ENCODE results near the gene MAP3K20.

The MAP3K20 gene

GRCh38 chr2:173058673-173059072 lies 17.0 kb upstream of the MAP3K20 start:
- no peaks in the 10 kb centered on the region for H3K36me3 ChIP-seq
- H3K4me3 ChIP-seq, result no peak overlapping the region
- H3K27me3 ChIP-seq, result no peaks in the 10 kb centered on the region
- no peak for TF ChIP-seq Cebpa-rat (IDR thresholded peaks at IDR 0.05)
- H3K4me1 ChIP-seq, result peaks cover 0 to 50% (median 23%) of the 10 kb centered on the region in 10 experiments; a peak in 15 of 20 replicates
- H3K27ac ChIP-seq, result peak overlapping the region in 4 of 11 experiments; percentile 39 to 89 (median 74); a peak in 9 of 22 replicates
- peak overlapping the region in 6 of 11 experiments; percentile 40 to 82 (median 65); a peak in 15 of 22 replicates for H3K4me2 ChIP-seq
- H4K20me1 ChIP-seq, result no peaks in the 10 kb centered on the region
- peaks cover 0 to 10% (median 0%) of the 10 kb centered on the region in 11 experiments; a peak in 3 of 22 replicates for H3K9me3 ChIP-seq (replicated peaks in 1 of 11)
- peak overlapping the region in 2 of 11 experiments; percentile 6 to 76; a peak in 2 of 22 replicates for H3K9ac ChIP-seq

GRCh38 chr2:173059292-173059691 lies 16.4 kb upstream of the MAP3K20 start:
- Histone ChIP-seq H3K36me3 (no peaks in the 10 kb centered on the region), H4K20me1 (no peaks in the 10 kb centered on the region), H3K4me3 (no peak overlapping the region), H3K4me1 (peaks cover 0 to 50% (median 23%) of the 10 kb centered on the region in 10 experiments; a peak in 15 of 20 replicates), H3K4me2 (peak overlapping the region in 7 of 11 experiments; percentile 4 to 82 (median 63); a peak in 17 of 22 replicates), H3K9me3 (replicated peaks in 1 of 11) (peaks cover 0 to 10% (median 0%) of the 10 kb centered on the region in 11 experiments; a peak in 3 of 22 replicates), H3K9ac (peak overlapping the region in 2 of 11 experiments; percentile 37 to 76; a peak in 2 of 22 replicates), H3K27me3 (no peaks in the 10 kb centered on the region), H3K27ac (peak overlapping the region in 6 of 11 experiments; percentile 33 to 89 (median 66); a peak in 11 of 22 replicates)
- TF ChIP-seq Cebpa-rat (IDR thresholded peaks at IDR 0.05), result no peak

GRCh38 chr2:173059971-173060461 lies 15.6 kb upstream of the MAP3K20 start:
- no peaks in the 10 kb centered on the region for H3K27me3 ChIP-seq
- H3K9me3 ChIP-seq (replicated peaks in 1 of 11), result peaks cover 0 to 10% (median 0%) of the 10 kb centered on the region in 11 experiments; a peak in 3 of 22 replicates
- H3K27ac ChIP-seq, result peak overlapping the region in 7 of 11 experiments; percentile 33 to 89 (median 62); a peak in 12 of 22 replicates
- TF ChIP-seq Cebpa-rat (IDR thresholded peaks at IDR 0.05), result no peak
- peaks cover 0 to 50% (median 23%) of the 10 kb centered on the region in 10 experiments; a peak in 15 of 20 replicates for H3K4me1 ChIP-seq
- no peaks in the 10 kb centered on the region for H3K36me3 ChIP-seq
- peak overlapping the region in 7 of 11 experiments; percentile 4 to 82 (median 63); a peak in 15 of 22 replicates for H3K4me2 ChIP-seq
- no peaks in the 10 kb centered on the region for H4K20me1 ChIP-seq
- peak overlapping the region in 4 of 11 experiments; percentile 1 to 76 (median 54); a peak in 6 of 22 replicates for H3K9ac ChIP-seq
- no peak overlapping the region for H3K4me3 ChIP-seq

- Histone ChIP-seq H3K9ac (no peak overlapping the region), H3K4me3 (no peak overlapping the region), H4K20me1 (no peaks in the 10 kb centered on the region), H3K27ac (no peak overlapping the region), H3K4me1 (peaks cover 0 to 38% (median 21%) of the 10 kb centered on the region in 10 experiments; a peak in 15 of 20 replicates), H3K9me3 (replicated peaks in 1 of 11) (peaks cover 0 to 10% (median 0%) of the 10 kb centered on the region in 11 experiments; a peak in 3 of 22 replicates), H3K36me3 (no peaks in the 10 kb centered on the region), H3K4me2 (no peak overlapping the region), H3K27me3 (no peaks in the 10 kb centered on the region)
- no peak for TF ChIP-seq Cebpa-rat (IDR thresholded peaks at IDR 0.05)
Observed at GRCh38 chr2:173062801-173063200, 12.8 kb upstream of the MAP3K20 start.

GRCh38 chr2:173064151-173064805 lies 11.4 kb upstream of the MAP3K20 start:
- no peak for TF ChIP-seq Cebpa-rat (IDR thresholded peaks at IDR 0.05)
- no peak overlapping the region for H3K27ac ChIP-seq

GRCh38 chr2:173066887-173067676 lies 8.6 kb upstream of the MAP3K20 start:
- H3K27me3 ChIP-seq, result no peaks in the 10 kb centered on the region
- no peaks in the 10 kb centered on the region for H4K20me1 ChIP-seq
- H3K36me3 ChIP-seq, result no peaks in the 10 kb centered on the region
- TF ChIP-seq Cebpa-rat (IDR thresholded peaks at IDR 0.05), result no peak
- H3K9ac ChIP-seq, result no peak overlapping the region
- no peak overlapping the region for H3K27ac ChIP-seq
- no peak overlapping the region for H3K4me2 ChIP-seq
- no peaks in the 10 kb centered on the region for H3K9me3 ChIP-seq (replicated peaks in 1 of 11)
- no peak overlapping the region for H3K4me3 ChIP-seq
- no peaks in the 10 kb centered on the region for H3K4me1 ChIP-seq

More at GRCh38 chr2:173064151-173064805, 11.4 kb upstream of the MAP3K20 start:
- Histone ChIP-seq H3K9me3 (replicated peaks in 1 of 11) (no peaks in the 10 kb centered on the region), H3K36me3 (no peaks in the 10 kb centered on the region), H3K4me2 (no peak overlapping the region), H3K4me1 (peaks cover 0 to 25% (median 11%) of the 10 kb centered on the region in 10 experiments; a peak in 15 of 20 replicates), H4K20me1 (no peaks in the 10 kb centered on the region), H3K4me3 (no peak overlapping the region), H3K27me3 (no peaks in the 10 kb centered on the region), H3K9ac (no peak overlapping the region)

- peaks cover 0 to 34% (median 24%) of the 10 kb centered on the region in 11 experiments; a peak in 12 of 22 replicates for H4K20me1 ChIP-seq
- peaks cover 16 to 34% (median 26%) of the 10 kb centered on the region in 10 experiments for H3K4me1 ChIP-seq
- peaks cover 0 to 13% (median 7%) of the 10 kb centered on the region in 11 experiments; a peak in 10 of 22 replicates for H3K36me3 ChIP-seq
- no peaks in the 10 kb centered on the region for H3K27me3 ChIP-seq
- H3K27ac ChIP-seq, result peak overlapping the region; percentile 91 to 99 (median 96)
- no peaks in the 10 kb centered on the region for H3K9me3 ChIP-seq (replicated peaks in 1 of 11)
- H3K9ac ChIP-seq, result peak overlapping the region; percentile 93 to 99 (median 97)
- TF ChIP-seq Cebpa-rat (IDR thresholded peaks at IDR 0.05), result no peak
- peak overlapping the region; percentile 87 to 98 (median 91) for H3K4me2 ChIP-seq
- H3K4me3 ChIP-seq, result peak overlapping the region; percentile 77 to 93 (median 85)
Observed at GRCh38 chr2:173075056-173075780, 428 bp upstream of the MAP3K20 start.
